Measurements from ENCODE around the gene RAB7A. TPM values are rescaled to one million over a fixed set of nuclear protein-coding genes. Genes with fewer than 3 reads are reported as not detected.

RAB7A gene
- total RNA-seq, 2 experiments from 2014 or later = 222 to 228 TPM

DNA sequence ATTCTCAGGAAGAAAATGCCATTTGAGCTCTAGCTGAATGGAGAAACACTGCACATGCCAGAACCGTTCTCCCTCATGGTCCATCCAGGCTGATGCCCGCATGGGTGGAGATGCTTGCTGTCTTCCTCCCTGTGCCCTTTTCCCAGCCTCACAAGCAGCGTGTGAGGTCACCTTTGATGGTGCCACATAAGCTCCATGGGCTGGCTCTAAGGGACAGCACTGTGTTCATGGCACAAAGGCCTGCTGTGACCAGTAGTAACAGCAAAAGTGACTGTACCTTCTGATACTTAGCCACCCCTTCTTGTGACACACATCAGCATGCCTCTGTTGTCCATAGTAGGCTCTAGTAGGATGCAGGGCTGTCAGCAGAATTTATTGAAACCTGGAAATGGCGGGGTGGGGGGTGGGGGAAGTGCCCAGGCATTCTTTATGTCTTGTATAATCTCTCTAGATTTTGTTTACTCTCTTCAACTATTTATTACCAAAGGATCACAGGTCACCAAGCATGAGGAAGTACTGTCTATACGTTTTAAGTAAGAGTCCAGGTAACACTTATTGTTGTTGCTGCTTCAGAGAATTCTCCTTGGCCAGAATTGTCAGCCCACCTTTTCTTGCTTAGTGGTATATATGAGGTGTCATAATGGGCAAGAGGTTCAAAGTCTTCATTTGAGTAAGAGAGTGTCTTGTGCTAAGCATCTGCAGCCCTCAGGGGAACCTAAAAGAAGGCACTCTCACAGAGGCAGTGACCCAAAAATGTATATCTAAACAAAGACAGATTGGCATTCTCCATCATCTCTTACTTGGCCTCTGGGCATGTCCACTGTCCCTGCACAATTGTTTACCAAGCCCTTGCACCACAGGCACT lies 56.5 kb downstream of the RAB7A start:
- Mint-ChIP-seq H3K27ac (peak overlapping the region; percentile 44), H3K27me3 (ENCODE audit: low read depth) (no peaks in the 10 kb centered on the region), H3K4me3 (no peak overlapping the region), H3K36me3 (ENCODE audit: low read depth) (peaks cover 3% of the 10 kb centered on the region), H3K4me1 (ENCODE audit: low read depth) (peaks cover 94% of the 10 kb centered on the region), H3K9me3 (no peaks in the 10 kb centered on the region)
- intact Hi-C loops (cut with micrococcal nuclease) = no loop called here
- no peak for DNase-seq
- CTCF ChIA-PET = interaction anchor here (1.6 to 2.2 kb wide), 3 partner anchors 12 to 101 kb away, joined by 6 to 10 read pairs (median 7); no protein-coding TSS in a partner anchor

- intact Hi-C loops (cut with micrococcal nuclease) = loop anchor here (1.0 kb wide), 3 partner anchors 12 to 96 kb away; partner anchors contain the start of gene ACAD9
- Mint-ChIP-seq H3K27me3 (ENCODE audit: low read depth) (no peaks in the 10 kb centered on the region), H3K27ac (peak overlapping the region; percentile 74), H3K4me1 (ENCODE audit: low read depth) (peaks cover 94% of the 10 kb centered on the region), H3K9me3 (no peaks in the 10 kb centered on the region), H3K4me3 (no peak overlapping the region), H3K36me3 (ENCODE audit: low read depth) (peaks cover 4% of the 10 kb centered on the region)
- CTCF ChIA-PET = interaction anchor here (0.6 to 7.3 kb wide), 9 partner anchors 14 to 145 kb away, joined by 3 to 68 read pairs (median 3); no protein-coding TSS in a partner anchor
- DNase-seq = no peak
Measured at GRCh38 chr3:128783774-128784173, 57.8 kb downstream of the RAB7A start.

DNA sequence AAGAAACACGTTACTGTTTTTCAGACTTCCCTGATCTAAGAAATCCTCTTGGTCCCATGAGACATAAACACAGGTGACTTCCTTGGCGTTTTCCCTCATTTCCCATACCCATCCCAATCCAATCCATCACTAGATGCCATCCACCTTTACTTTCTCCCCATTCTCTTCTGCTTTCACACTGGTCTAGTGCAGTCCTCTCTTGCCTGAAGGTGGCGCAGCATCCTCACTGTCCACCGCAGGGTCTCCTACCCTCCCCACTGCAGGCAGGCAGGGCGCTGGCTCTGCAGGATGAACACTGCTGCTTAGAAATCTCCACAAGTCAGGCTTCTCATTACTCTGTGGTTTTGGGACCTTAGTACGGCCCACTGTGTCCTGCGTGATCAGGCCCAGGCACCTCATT lies 58.2 kb downstream of the RAB7A start:
- H3K9me3 Mint-ChIP-seq = no peaks in the 10 kb centered on the region
- peak overlapping the region; percentile 74 for H3K27ac Mint-ChIP-seq
- peak; percentile 86 for DNase-seq
- intact Hi-C loops (cut with micrococcal nuclease) = loop anchor here (1.0 kb wide), 3 partner anchors 11 to 95 kb away; partner anchors contain the start of gene ACAD9
- peaks cover 4% of the 10 kb centered on the region for H3K36me3 Mint-ChIP-seq (ENCODE audit: low read depth)
- no peaks in the 10 kb centered on the region for H3K27me3 Mint-ChIP-seq (ENCODE audit: low read depth)
- H3K4me1 Mint-ChIP-seq (ENCODE audit: low read depth) = peaks cover 94% of the 10 kb centered on the region
- no peak overlapping the region for H3K4me3 Mint-ChIP-seq
- CTCF ChIA-PET = interaction anchor here (0.6 to 7.3 kb wide), 8 partner anchors 13 to 126 kb away, joined by 3 to 68 read pairs (median 4); no protein-coding TSS in a partner anchor

- Mint-ChIP-seq H3K27me3 (ENCODE audit: low read depth) (no peaks in the 10 kb centered on the region), H3K36me3 (ENCODE audit: low read depth) (peaks cover 4% of the 10 kb centered on the region), H3K27ac (peak overlapping the region; percentile 74), H3K4me1 (ENCODE audit: low read depth) (peaks cover 95% of the 10 kb centered on the region), H3K9me3 (no peaks in the 10 kb centered on the region), H3K4me3 (no peak overlapping the region)
- CTCF ChIA-PET = interaction anchor here (0.6 to 7.3 kb wide), 7 partner anchors 13 to 167 kb away, joined by 3 to 68 read pairs (median 3); no protein-coding TSS in a partner anchor
- intact Hi-C loops (cut with micrococcal nuclease) = loop anchor here (1.0 kb wide), 3 partner anchors 10 to 94 kb away; partner anchors contain the start of gene ACAD9
- DNase-seq = no peak
Measured at GRCh38 chr3:128784843-128785242, 58.9 kb downstream of the RAB7A start.

DNA sequence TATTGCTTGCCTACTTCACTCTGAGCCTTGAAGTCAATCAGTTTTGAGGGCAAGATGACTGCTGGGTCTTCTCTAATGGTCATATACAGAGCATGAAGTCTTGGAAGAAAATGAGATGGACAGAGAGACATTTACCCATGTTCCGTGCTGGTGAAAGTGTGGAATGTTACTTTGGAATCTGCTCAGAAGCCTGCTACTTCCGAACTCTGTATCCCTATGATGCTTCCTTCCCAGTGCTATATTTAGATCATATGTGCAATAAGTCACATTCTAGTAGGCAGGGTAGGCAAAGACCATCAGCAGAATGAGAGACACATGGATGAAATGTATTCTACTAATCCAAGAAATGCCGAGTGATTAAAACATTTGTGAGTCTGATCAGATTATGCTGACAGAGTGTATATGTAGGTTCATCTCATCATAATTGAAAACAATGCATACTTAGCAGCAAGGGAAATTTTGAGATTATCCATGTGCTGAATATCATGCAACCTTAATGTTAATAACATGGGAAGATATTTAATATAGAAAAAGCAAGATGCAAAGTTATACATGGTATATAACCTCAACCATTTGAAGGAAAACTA lies 60.5 kb downstream of the RAB7A start:
- Mint-ChIP-seq H3K27ac (peak overlapping the region; percentile 99), H3K4me3 (no peak overlapping the region), H3K9me3 (no peaks in the 10 kb centered on the region), H3K27me3 (ENCODE audit: low read depth) (no peaks in the 10 kb centered on the region), H3K36me3 (ENCODE audit: low read depth) (peaks cover 4% of the 10 kb centered on the region), H3K4me1 (ENCODE audit: low read depth) (peaks cover 95% of the 10 kb centered on the region)
- CTCF ChIA-PET = interaction anchor here (1.2 to 7.3 kb wide), 5 partner anchors 11 to 106 kb away, joined by 3 to 68 read pairs (median 3); no protein-coding TSS in a partner anchor
- no peak for DNase-seq
- intact Hi-C loops (cut with micrococcal nuclease) = no loop called here

DNA sequence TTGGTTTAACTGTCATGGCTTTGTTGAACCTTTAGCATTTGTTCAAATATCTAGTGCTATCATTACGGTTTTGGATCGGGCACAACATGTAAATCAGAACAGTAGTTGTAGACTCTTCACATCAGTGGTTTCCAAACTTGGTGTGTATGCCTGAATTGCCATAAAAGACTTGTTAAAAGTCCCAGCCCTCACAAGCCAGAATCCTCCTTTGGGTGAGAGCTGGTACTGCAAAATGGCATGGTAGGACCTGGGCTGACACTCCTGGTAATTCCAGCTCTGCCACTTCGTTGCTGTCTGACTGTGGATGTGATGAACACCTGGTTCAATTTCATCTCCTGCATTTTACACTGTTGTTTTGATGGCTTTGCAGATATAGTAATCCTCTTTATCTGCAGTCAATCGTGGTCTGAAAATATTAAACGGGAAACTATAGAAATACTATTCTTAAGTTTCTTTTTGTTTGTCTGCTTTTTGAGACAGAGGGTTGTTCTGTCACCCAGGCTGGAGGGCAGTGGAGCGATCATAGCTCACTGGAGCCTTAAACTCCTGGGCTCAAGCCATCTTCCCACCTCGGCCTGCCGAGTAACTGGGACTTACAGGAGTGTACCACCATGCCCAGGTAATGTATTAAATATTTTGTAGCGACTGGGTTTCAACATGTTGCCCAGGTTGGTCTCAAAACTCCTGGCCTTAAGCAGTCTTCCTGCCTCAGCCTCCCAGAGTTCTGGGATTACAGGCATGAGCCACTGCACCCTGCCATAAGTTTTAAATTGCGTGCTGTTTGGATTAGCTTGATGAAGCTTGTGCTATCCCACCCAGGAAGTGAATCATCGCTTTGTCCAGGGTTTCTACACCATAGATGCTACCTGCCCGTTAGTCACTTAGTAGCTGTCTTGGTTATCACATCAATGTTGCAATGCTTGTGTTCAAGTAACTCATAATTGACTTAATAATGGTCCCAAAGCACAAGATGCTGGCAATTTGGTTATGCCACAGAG lies 61.6 kb downstream of the RAB7A start:
- Mint-ChIP-seq H3K27me3 (ENCODE audit: low read depth) (no peaks in the 10 kb centered on the region), H3K9me3 (no peaks in the 10 kb centered on the region), H3K4me1 (ENCODE audit: low read depth) (peaks cover 98% of the 10 kb centered on the region), H3K27ac (peak overlapping the region; percentile 99), H3K4me3 (peak overlapping the region; percentile 76), H3K36me3 (ENCODE audit: low read depth) (peaks cover 4% of the 10 kb centered on the region)
- intact Hi-C loops (cut with micrococcal nuclease) = loop anchor here (1.0 to 2.0 kb wide), 5 partner anchors 17 to 495 kb away; partner anchors contain the start of gene RAB7A
- CTCF ChIA-PET = interaction anchor here (0.7 to 7.3 kb wide), 12 partner anchors 9 to 107 kb away, joined by 3 to 68 read pairs (median 4); partner anchors contain the start of gene ACAD9
- peak; percentile 69 for DNase-seq

DNA sequence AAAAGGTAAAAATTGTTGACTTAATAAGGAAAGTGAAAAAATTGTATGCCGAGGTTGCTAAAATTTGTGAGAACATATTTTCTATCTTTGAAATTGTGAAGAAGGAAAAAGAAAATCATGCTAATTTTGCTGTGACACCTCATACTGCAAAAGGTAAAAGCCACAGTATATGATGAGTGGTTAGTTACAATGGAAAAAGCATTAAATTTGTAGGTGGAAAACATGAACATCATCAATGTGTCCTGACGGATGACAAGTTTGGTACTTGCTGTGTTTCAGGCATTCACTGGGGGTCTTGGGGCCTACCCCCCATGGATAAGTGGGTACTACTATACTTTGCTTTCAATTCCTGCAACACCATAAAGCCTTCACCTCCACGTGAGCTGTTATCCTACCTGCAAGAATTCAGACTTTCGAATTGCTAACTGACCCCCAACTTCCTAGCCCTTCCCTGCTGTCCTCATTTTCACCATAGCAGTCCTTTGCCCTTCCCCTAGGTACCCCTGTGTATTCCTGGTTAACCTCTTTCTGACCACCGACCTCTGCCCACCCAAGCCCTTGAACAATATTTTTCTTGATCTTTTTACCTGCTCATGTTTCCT lies 62.4 kb downstream of the RAB7A start:
- DNase-seq = peak; percentile 20
- H3K27ac Mint-ChIP-seq = peak overlapping the region; percentile 99
- H3K36me3 Mint-ChIP-seq (ENCODE audit: low read depth) = peaks cover 4% of the 10 kb centered on the region
- H3K9me3 Mint-ChIP-seq = no peaks in the 10 kb centered on the region
- intact Hi-C loops (cut with micrococcal nuclease) = loop anchor here (1.0 to 2.0 kb wide), 5 partner anchors 16 to 494 kb away; partner anchors contain the start of gene RAB7A
- CTCF ChIA-PET = interaction anchor here (0.7 to 7.3 kb wide), 11 partner anchors 9 to 108 kb away, joined by 3 to 68 read pairs (median 5); partner anchors contain the start of gene ACAD9
- H3K4me1 Mint-ChIP-seq (ENCODE audit: low read depth) = peaks cover 97% of the 10 kb centered on the region
- H3K4me3 Mint-ChIP-seq = peak overlapping the region; percentile 76
- no peaks in the 10 kb centered on the region for H3K27me3 Mint-ChIP-seq (ENCODE audit: low read depth)

GRCh38 chr3:128794067-128794768 lies 68.2 kb downstream of the RAB7A start:
- Mint-ChIP-seq H3K4me3 (peak overlapping the region; percentile 6), H3K27ac (peak overlapping the region; percentile 91), H3K27me3 (ENCODE audit: low read depth) (no peaks in the 10 kb centered on the region), H3K36me3 (ENCODE audit: low read depth) (peaks cover 22% of the 10 kb centered on the region), H3K4me1 (ENCODE audit: low read depth) (peaks cover 94% of the 10 kb centered on the region), H3K9me3 (no peaks in the 10 kb centered on the region)
- CTCF ChIA-PET = interaction anchor here (0.6 to 8.0 kb wide), 15 partner anchors 8 to 176 kb away, joined by 3 to 101 read pairs (median 4); no protein-coding TSS in a partner anchor
- intact Hi-C loops (cut with micrococcal nuclease) = loop anchor here (1.0 to 2.0 kb wide), 6 partner anchors 10 to 221 kb away; partner anchors contain the start of gene RAB7A
- DNase-seq = peak; percentile 77

DNA sequence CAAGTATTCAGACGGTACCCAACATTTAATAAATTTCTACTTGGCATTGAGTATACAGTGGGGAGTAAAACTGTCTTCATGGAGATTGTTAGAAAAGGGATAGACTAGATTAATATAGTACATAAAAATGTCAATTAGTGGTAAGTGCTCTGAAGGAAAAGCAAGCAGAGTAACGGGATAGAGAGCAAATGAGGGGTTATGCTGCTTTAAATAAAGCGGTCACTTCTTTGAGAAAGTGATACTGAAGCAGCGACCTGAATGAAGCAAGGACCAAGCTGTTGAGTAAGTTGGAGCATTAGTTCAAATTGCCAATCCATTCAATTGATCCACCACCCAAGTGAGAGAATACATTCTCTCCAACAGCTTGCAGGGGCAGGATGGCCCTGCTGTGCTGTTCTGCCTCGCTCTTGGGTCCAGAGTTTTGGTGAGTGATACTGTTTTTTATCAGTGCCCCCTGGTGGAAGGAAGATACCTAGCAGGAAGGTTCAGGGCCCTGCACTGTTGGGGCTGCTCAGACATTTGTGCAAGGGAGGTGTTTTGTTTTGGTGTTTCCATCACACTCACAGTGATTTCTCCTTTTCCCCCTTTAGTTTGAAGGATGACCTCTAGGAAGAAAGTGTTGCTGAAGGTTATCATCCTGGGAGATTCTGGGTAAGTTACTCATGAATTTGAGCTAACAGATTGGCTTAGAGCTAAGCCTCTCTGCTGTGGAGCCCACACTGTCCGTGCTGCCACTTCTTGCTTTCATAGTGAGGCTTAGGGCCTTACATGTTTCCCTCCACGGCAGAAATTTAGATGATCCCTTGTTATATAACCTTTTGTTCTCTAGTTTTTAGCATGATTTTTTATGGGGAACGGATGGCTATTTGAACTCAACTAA lies 69.0 kb downstream of the RAB7A start:
- Mint-ChIP-seq H3K9me3 (no peaks in the 10 kb centered on the region), H3K4me1 (ENCODE audit: low read depth) (peaks cover 94% of the 10 kb centered on the region), H3K4me3 (peak overlapping the region; percentile 51), H3K36me3 (ENCODE audit: low read depth) (peaks cover 26% of the 10 kb centered on the region), H3K27me3 (ENCODE audit: low read depth) (no peaks in the 10 kb centered on the region), H3K27ac (peak overlapping the region; percentile 91)
- CTCF ChIA-PET = interaction anchor here (0.6 to 8.0 kb wide), 26 partner anchors 8 to 186 kb away, joined by 3 to 101 read pairs (median 3); no protein-coding TSS in a partner anchor
- intact Hi-C loops (cut with micrococcal nuclease) = loop anchor here (1.0 to 2.0 kb wide), 7 partner anchors 9 to 222 kb away; partner anchors contain the start of gene RAB7A
- peak; percentile 83 for DNase-seq

Measured in activated naive CD4-positive, alpha-beta T cell treated with anti-CD3 and anti-CD28 coated beads for 36 hours (primary cell).